Measurements from ENCODE around the gene INPP5A. TPM values are rescaled to one million over a fixed set of nuclear protein-coding genes. Genes with fewer than 3 reads are reported as not detected.

INPP5A gene
- total and polyA plus RNA-seq, 5 donors: 60.0 to 116 (median 97.8) TPM

DNA sequence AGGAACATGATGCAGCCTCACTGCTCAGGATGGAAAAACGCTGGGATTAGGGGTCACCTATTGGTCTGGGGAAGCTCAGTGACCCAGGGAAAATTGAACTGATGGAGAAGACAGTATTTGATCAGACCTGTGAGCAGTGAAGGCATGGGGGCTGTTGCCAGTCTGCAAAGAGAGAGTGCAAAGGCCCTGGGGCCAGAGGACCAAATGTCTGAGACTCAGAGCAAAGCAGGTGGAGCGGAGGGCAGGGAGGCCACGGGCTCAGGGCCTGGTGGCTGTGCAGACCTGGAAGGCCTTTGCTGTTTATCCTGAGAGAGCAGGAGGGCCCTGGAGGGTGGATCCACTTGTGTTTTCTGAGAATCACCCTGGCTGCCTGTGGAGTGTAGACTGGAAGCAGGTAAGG lies 67.1 kb downstream of the INPP5A start:
- intact Hi-C loops (cut with DNase I): no loop called here
- no peaks in the 10 kb centered on the region for H3K27me3 ChIP-seq (ENCODE audit: control insufficient read depth, insufficient read depth)
- peaks cover 2% of the 10 kb centered on the region for H3K4me1 ChIP-seq (ENCODE audit: control insufficient read depth, insufficient read depth, low read length)
- H3K9me3 ChIP-seq (ENCODE audit: control insufficient read depth, low read length): no peaks in the 10 kb centered on the region
- ATAC-seq (no peak), DNase-seq (no peak)
- no peak overlapping the region for H3K27ac ChIP-seq (ENCODE audit: low read length)
- no peak overlapping the region for H3K4me3 ChIP-seq (ENCODE audit: low read length)
- 99% methylated on average over 3 of the region's 3 CpGs for WGBS

DNA sequence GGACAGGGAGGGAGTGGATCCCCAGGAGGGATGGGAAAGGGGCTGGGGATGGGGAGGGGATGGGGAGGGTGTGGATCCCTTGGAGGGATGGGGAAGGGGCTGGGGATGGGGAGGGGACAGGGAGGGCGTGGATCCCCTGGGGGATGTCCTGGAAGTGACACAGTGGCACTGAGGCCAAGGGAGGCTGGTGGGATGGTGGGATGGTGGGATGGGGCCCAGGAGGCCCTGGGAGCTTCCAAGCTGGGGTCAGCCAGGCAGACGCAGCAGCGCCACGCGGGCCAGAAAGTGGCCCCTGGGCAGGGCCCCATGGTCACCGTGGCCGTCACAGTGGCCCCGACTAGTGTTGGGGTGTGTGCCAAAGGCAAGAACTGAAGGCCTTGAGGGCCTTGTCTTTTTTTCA lies 67.8 kb downstream of the INPP5A start:
- Histone ChIP-seq H3K27ac (ENCODE audit: low read length) (no peak overlapping the region), H3K27me3 (ENCODE audit: control insufficient read depth, insufficient read depth) (no peaks in the 10 kb centered on the region), H3K4me3 (ENCODE audit: low read length) (no peak overlapping the region), H3K4me1 (ENCODE audit: control insufficient read depth, insufficient read depth, low read length) (peaks cover 2% of the 10 kb centered on the region), H3K9me3 (ENCODE audit: control insufficient read depth, low read length) (no peaks in the 10 kb centered on the region)
- intact Hi-C loops (cut with DNase I): no loop called here
- DNase-seq (no peak), ATAC-seq (no peak)
- WGBS: 85% methylated on average over 8 of the region's 8 CpGs

DNA sequence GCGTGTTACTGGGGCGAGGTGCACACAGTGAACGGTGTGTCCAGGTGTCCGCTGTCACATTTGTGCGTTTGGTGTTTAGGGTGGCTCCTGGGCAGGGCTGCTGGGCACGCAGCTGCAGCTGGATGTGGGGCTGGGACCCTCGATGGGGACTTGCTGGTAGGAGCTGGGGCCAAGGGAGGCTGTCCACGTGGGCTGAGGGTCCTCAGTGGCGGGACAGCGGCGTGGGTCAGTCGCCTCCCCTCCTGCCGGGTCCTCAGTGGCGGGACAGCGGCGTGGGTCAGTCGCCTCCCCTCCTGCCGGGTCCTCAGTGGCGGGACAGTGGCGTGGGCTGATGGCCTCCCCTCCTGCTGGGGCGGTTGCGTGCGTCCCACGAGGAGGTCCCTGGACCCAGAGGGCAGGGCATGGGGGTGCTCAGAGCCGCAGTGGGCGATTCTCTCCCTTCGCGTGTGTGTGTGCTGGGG lies 68.5 kb downstream of the INPP5A start:
- no peaks in the 10 kb centered on the region for H3K27me3 ChIP-seq (ENCODE audit: control insufficient read depth, insufficient read depth)
- H3K4me3 ChIP-seq (ENCODE audit: low read length): no peak overlapping the region
- peak in 1 of 2 donors; percentile 13 for ATAC-seq
- intact Hi-C loops (cut with DNase I): no loop called here
- no peak overlapping the region for H3K27ac ChIP-seq (ENCODE audit: low read length)
- H3K4me1 ChIP-seq (ENCODE audit: control insufficient read depth, insufficient read depth, low read length): peaks cover 2% of the 10 kb centered on the region
- 81% methylated on average over 28 of the region's 28 CpGs for WGBS
- no peak for DNase-seq
- H3K9me3 ChIP-seq (ENCODE audit: control insufficient read depth, low read length): no peaks in the 10 kb centered on the region

DNA sequence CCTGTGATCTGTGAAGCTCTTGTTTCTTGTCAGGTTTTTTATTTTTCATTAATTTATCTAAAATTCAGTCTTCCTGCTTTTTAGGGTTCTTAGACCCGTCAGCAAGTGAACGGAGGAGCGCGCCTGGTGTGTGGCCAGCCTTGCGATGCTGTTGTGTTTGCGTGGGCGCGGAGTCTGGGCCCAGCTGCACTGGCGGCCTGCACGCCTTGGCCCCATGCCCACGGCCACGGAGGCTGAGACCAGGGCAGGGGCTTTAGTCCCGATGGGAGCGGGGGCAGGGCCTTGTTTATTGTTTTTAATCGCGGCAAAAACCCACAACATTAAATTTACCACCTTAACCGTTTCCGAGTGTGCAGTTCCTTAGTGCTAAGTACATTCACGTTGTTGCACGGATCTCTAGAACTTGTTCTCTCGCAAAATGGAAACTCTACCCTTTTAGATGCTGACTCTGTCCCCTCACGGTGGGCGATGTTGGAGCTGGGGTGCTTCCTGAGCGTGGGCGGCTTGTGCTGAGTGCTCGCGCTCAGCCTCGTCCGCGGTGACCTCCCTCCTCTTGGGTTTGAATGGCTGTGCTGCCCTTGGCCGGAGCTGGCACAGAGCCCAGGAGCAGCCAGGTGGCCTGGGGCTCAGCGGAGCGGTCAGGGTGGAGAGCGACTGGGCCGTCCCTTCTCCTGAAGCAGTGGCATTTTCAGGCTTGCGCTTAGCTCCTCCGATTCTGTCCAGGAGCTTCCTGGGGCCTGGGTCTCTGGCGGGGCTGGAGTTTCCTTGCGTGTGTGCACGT lies 69.1 kb downstream of the INPP5A start:
- no peaks in the 10 kb centered on the region for H3K9me3 ChIP-seq (ENCODE audit: control insufficient read depth, low read length)
- WGBS: 39% methylated on average over 40 of the region's 40 CpGs
- DNase-seq (peak; percentile 65 to 89 (median 88)), ATAC-seq (peak; percentile 51 to 69)
- H3K4me1 ChIP-seq (ENCODE audit: control insufficient read depth, insufficient read depth, low read length): peaks cover 2% of the 10 kb centered on the region
- H3K27ac ChIP-seq (ENCODE audit: low read length): no peak overlapping the region
- H3K27me3 ChIP-seq (ENCODE audit: control insufficient read depth, insufficient read depth): no peaks in the 10 kb centered on the region
- intact Hi-C loops (cut with DNase I): no loop called here
- no peak overlapping the region for H3K4me3 ChIP-seq (ENCODE audit: low read length)

DNA sequence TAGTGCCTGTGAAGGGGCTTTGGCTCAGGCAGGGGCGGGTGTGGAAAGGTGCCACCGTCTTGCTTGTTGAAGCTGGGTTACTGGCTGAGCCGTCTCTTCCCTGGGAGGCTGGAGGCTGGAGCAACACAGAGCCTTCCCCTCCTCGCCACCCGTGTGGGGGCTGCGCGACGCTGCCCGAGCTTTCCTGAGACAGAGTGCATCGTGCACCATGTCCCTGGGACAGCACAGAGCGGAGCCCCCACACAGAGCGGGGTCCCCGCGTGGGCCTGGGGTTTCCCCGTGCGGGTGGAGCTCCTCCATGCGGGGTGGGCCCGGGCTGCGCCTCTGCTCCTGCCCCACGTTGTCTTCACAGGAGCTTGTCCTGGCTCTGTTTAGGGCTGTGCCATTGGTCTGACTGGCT lies 69.9 kb downstream of the INPP5A start:
- no peaks in the 10 kb centered on the region for H3K27me3 ChIP-seq (ENCODE audit: control insufficient read depth, insufficient read depth)
- ATAC-seq: peak in 1 of 2 donors; percentile 12
- no peak for DNase-seq
- no peak overlapping the region for H3K4me3 ChIP-seq (ENCODE audit: low read length)
- H3K27ac ChIP-seq (ENCODE audit: low read length): no peak overlapping the region
- peaks cover 2% of the 10 kb centered on the region for H3K4me1 ChIP-seq (ENCODE audit: control insufficient read depth, insufficient read depth, low read length)
- 88% methylated on average over 20 of the region's 20 CpGs for WGBS
- intact Hi-C loops (cut with DNase I): no loop called here
- H3K9me3 ChIP-seq (ENCODE audit: control insufficient read depth, low read length): no peaks in the 10 kb centered on the region

DNA sequence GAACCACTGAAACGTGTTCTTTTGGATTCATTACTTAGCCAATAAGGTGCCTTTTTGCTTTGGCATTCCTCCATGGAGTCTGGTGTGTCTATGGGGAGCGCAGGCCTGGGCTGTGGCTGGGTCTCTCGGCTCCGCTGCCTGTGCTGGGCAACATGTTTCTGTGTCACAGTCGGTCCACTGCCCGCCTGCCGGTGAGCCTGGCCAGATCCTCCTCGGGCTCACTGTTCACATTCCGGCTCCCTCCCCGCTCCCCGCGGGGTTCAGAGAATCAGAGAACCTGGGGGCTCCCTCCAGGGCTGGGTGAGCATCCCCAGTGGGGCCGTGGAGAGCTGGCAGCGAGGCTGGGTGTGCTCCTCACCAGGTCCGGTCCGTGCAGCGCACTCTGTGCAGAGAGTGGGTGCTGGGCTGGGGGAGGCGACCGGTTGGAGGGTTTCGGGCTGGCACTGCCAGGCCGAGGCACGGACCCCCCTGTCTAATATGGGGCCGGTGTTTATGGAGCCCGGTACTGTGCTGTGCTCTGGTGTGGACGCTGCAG lies 70.4 kb downstream of the INPP5A start:
- intact Hi-C loops (cut with DNase I): no loop called here
- ATAC-seq (no peak), DNase-seq (peak in 1 of 3 donors; percentile 11)
- H3K9me3 ChIP-seq (ENCODE audit: control insufficient read depth, low read length): no peaks in the 10 kb centered on the region
- H3K27me3 ChIP-seq (ENCODE audit: control insufficient read depth, insufficient read depth): no peaks in the 10 kb centered on the region
- no peak overlapping the region for H3K4me3 ChIP-seq (ENCODE audit: low read length)
- no peak overlapping the region for H3K27ac ChIP-seq (ENCODE audit: low read length)
- peaks cover 2% of the 10 kb centered on the region for H3K4me1 ChIP-seq (ENCODE audit: control insufficient read depth, insufficient read depth, low read length)
- 93% methylated on average over 25 of the region's 25 CpGs for WGBS

DNA sequence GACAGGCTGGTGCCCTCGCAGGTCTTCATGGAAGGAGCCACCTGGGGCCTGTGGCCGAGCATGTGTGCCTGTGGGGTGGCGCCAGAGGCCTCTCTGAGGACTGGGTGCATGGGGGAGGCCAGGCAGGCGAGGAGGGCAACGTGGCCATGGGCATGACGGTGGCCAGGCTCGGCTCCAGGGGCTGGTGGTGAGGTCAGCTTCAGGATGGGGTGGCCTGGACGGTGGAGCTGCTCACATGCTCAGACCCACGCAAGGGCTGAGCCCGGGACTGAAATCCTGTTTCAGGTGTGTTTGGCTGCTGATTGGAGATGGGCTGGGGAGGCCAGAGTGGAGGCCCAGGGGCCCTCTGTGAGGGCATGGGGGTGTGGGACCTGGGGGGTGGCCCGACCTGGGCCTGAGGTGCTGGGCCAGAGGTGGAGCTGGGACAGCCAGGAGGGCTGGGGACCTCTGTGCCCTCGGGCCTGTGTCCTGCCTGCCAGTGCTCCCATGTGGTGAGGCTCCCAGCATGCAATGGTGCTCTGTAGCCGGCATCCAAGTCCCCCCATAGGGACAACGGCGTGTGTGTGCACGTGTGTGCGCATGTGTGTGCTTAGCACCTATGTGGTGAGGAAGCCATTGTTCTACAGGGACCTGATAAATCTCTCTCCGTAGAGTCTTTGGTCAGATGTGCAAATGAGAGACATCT lies 71.1 kb downstream of the INPP5A start:
- WGBS: 87% methylated on average over 18 of the region's 18 CpGs
- Histone ChIP-seq H3K4me1 (ENCODE audit: control insufficient read depth, insufficient read depth, low read length) (peaks cover 2% of the 10 kb centered on the region), H3K27ac (ENCODE audit: low read length) (no peak overlapping the region), H3K27me3 (ENCODE audit: control insufficient read depth, insufficient read depth) (no peaks in the 10 kb centered on the region), H3K4me3 (ENCODE audit: low read length) (no peak overlapping the region), H3K9me3 (ENCODE audit: control insufficient read depth, low read length) (no peaks in the 10 kb centered on the region)
- ATAC-seq (peak in 1 of 2 donors; percentile 8), DNase-seq (peak in 2 of 3 donors; percentile 13 to 40)
- intact Hi-C loops (cut with DNase I): no loop called here

DNA sequence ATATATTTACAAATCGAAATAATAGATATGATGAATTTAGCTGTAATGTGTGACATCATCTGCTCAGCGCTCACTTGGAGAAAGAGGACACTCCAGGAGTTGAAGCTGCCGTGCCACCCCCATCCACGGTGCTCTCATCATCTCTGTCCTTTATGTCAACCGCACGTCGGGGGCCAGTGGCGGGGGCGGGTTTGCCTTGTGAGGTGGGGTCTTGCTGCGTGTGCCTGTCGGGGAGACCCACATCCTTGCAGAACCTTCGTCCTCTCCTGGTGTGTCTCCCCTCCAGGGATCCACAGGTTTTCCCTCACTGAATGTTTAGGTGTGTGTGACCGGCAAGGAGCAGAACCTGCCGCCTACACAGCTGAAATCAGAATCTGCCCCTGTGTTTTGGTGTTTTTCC lies 71.6 kb downstream of the INPP5A start:
- WGBS: 97% methylated on average over 14 of the region's 14 CpGs
- H3K4me3 ChIP-seq (ENCODE audit: low read length): no peak overlapping the region
- H3K9me3 ChIP-seq (ENCODE audit: control insufficient read depth, low read length): no peaks in the 10 kb centered on the region
- DNase-seq: no peak
- intact Hi-C loops (cut with DNase I): no loop called here
- peaks cover 2% of the 10 kb centered on the region for H3K4me1 ChIP-seq (ENCODE audit: control insufficient read depth, insufficient read depth, low read length)
- no peak for ATAC-seq
- H3K27me3 ChIP-seq (ENCODE audit: control insufficient read depth, insufficient read depth): no peaks in the 10 kb centered on the region
- H3K27ac ChIP-seq (ENCODE audit: low read length): no peak overlapping the region

DNA sequence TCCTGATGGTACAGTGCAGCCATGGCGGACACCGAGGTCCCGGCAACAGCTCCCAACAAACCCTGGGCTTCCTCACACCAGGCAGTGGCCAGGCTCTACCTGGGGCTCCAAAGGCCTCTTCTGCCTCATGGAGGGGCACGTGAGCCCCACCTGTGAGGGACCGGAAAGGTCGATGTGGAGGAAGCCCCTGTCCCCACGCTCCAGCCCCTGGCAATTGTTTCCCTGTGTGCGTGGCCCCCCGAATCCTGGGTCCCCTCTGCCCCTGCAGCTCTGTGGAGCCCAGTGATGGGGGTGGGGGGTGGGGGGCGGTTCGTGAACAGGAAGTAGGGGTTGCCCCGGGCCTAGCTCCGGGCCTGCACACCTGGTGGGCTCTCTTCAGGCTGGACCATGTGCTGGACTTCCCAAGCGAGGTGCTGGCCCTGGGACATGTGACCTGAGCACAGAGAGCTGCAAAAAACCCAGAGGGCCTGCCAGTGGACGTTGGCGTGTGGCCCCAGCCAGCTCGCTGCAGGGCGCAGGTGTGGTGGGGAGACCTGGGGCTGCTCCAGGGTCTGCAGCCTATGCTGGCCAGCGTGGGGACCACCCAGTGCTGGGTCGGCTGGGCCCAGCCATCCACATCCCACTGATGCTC lies 72.6 kb downstream of the INPP5A start:
- WGBS: 93% methylated on average over 20 of the region's 20 CpGs
- ATAC-seq: no peak
- no peaks in the 10 kb centered on the region for H3K27me3 ChIP-seq (ENCODE audit: control insufficient read depth, insufficient read depth)
- H3K27ac ChIP-seq (ENCODE audit: low read length): no peak overlapping the region
- no peaks in the 10 kb centered on the region for H3K9me3 ChIP-seq (ENCODE audit: control insufficient read depth, low read length)
- H3K4me3 ChIP-seq (ENCODE audit: low read length): no peak overlapping the region
- intact Hi-C loops (cut with DNase I): no loop called here
- H3K4me1 ChIP-seq (ENCODE audit: control insufficient read depth, insufficient read depth, low read length): peaks cover 2% of the 10 kb centered on the region
- DNase-seq: peak in 1 of 3 donors; percentile 42

DNA sequence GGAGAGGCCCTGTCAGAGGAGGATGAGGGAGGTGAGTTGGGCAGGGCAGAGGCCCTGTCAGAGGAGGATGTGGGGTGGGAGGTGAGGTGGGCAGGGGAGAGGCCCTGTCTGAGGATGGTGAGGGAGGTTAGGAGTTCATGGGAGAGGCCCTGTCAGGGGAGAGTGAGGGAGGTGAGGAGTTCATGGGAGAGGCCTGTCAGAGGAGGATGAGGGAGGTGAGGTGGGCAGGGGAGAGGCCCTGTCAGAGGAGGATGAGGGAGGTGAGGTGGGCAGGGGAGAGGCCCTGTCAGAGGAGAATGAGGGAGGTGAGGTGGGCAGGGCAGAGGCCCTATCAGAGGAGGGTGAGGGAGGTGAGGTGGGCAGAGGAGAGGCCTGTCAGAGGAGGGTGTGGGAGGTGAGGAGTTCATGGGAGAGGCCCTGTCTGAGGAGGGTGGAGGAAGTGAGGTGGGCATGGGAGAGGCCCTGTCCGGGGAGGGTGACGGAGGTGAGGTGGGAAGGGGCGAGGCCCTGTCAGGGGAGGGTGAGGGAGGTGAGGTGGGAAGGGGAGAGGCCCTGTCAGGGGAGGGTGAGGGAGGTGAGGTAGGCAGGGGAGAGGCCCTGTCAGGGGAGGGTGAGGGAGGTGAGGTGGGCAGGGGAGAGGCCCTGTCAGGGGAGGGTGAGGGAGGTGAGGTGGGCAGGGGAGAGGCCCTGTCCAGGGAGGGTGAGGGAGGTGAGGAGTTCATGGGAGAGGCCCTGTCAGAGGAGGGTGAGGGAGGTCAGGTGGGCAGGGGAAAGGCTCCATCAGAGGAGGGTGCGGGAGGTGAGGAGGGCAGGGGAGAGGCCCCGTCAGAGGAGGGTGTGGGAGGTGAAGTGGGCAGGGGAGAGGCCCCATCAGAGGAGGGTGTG lies 73.7 kb downstream of the INPP5A start:
- Histone ChIP-seq H3K27ac (ENCODE audit: low read length) (no peak overlapping the region), H3K4me3 (ENCODE audit: low read length) (no peak overlapping the region), H3K27me3 (ENCODE audit: control insufficient read depth, insufficient read depth) (no peaks in the 10 kb centered on the region), H3K4me1 (ENCODE audit: control insufficient read depth, insufficient read depth, low read length) (peaks cover 2% of the 10 kb centered on the region), H3K9me3 (ENCODE audit: control insufficient read depth, low read length) (no peaks in the 10 kb centered on the region)
- intact Hi-C loops (cut with DNase I): no loop called here
- ATAC-seq (no peak), DNase-seq (no peak)
- WGBS: 86% methylated on average over 5 of the region's 5 CpGs
